ENCODE data around the gene BBOX1.
"Not testable (repeated sequence)": the region's sequence is repeated elsewhere in the genome, so short reads cannot be mapped to it uniquely, and the experiment has no call there.

The BBOX1 gene, protein sequence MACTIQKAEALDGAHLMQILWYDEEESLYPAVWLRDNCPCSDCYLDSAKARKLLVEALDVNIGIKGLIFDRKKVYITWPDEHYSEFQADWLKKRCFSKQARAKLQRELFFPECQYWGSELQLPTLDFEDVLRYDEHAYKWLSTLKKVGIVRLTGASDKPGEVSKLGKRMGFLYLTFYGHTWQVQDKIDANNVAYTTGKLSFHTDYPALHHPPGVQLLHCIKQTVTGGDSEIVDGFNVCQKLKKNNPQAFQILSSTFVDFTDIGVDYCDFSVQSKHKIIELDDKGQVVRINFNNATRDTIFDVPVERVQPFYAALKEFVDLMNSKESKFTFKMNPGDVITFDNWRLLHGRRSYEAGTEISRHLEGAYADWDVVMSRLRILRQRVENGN

DNA sequence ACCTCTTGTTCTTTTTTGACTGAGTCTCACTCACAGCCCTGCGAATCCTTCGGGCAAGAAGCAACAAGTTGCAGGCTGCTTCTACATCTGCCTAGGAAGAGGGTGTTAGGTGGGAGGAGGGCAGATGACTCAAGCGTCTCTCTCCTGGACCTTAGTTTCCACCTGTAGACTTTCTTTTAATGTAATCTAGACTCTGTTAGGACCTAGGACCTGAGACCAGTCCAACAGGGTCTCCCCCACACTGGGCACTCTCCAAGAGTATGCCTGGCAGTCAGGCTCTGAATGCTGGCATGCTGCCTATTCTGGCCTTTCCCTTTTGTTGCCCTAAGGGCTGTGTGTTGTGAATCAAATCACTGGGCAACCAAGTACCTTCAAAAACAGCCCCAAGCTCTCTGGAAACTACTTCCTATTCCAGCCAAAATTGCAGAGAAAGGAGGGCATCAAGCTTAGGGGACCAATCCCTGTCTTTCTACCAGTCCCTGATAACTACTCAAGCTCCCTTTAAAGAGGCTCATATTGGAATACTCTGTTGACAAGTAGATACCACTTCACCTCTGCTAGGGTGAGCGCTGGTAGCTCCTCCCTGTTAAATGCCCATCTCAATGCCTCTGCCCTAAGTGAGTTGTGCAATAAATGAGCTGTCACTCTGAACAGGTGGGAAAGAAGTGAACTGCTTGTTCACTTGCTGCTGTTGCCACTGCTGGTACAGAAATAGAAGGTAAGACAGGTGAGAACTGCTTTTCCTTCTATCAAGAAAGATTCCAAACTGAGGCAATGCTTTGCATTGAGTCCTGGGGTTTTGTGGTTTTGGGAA lies at the start of gene BBOX1:
Gene BBOX1, plus strand, starts transcription at position 514 of the 814 bp plus-strand sequence. CDS start 14,616 bp downstream, outside the sequence.
- DNase-seq: no peak

DNA sequence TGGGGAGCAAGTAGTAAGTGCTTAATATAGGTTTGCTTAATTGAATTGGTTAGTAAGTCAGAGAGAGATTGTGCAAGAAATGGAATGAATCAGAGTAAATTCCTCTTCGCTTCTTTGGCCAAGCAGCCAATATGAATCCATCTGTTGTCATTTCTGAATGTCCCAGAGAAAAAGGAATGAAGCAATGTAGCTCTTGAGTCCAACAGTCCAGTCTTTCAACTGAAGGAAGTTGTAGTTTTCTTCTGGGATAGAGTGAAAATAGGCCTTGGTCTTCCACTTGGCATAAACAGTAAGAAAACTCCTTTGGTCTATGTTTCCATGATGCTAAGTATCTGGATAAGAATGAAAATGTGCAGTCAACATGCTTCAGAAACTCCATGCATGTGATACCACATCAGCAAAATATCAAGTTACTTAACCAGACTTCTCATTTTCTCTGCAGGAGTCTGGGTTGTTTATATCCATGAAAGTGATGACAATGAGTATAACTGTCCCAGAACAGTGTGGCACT lies 48.5 kb upstream of the BBOX1 start:
- DNase-seq: no peak

DNA sequence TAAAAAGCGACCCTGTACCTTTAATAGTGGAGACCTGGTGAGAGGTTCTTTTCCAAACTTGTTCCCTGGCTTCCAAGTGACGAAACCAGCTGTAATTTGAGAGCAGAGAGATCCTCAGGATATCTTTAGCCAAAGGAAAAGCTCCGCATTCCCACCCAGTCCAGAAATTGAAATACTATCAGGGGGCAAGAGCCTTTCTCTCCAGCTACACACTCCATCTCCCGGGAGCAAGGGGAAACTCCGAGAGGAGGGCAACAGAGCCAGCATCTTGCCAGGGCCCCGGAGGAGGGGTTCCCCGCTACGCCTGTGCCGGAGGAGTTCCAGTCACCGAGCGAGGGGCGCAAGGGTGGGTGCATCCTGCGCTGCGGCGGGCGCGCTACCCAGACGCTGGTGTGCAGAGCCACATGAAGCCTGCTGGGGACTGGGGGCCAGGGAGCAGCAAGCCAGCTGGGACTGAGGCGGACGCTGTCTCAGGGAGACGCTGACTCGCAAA lies 46.6 kb upstream of the BBOX1 start, which contains the start of gene FIBIN:
Gene FIBIN, plus strand, starts transcription at position 148 of the 493 bp plus-strand sequence. CDS start 415 bp downstream, outside the sequence.
- DNase-seq: no peak

DNA sequence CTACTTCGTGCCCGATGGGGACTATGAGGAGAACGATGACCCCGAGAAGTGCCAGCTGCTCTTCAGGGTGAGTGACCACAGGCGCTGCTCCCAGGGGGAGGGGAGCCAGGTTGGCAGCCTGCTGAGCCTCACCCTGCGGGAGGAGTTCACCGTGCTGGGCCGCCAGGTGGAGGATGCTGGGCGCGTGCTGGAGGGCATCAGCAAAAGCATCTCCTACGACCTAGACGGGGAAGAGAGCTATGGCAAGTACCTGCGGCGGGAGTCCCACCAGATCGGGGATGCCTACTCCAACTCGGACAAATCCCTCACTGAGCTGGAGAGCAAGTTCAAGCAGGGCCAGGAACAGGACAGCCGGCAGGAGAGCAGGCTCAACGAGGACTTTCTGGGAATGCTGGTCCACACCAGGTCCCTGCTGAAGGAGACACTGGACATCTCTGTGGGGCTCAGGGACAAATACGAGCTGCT lies 46.0 kb upstream of the BBOX1 start:
- DNase-seq: no peak

DNA sequence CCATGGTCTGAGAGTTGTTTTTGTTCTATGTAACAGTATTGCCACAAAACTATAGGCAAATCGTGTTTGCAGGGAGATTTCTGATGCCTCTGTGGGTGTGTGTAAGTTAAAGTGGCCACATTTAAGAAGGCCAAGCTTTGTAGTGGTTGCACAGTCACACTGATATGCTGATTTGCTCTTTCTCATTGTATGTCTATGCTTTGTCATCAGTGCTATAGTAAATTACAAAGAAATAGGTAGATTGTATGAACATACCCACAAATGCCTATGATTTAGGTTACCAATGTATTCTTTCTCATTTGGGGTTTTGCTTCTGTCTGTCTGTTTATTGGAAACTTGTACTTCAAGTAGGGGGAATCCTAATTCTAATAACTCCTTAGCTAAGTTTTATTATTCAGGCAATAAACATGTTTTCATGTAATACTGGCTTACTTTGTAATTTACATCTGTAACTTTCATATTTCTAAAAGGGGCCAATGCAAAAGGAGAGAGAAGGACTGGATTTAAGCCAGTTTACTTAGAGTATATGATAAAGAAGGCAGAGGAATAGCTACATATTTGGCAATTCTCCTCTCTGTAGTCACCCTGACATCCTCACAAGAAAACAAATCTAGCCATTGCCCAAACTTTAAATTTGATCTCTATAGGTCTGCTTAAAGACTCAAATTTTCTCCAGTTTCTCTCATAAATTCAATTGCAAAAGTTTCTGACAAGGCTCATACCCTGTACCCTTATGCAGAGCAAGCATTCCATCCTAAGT lies 44.7 kb upstream of the BBOX1 start:
- DNase-seq: no peak

DNA sequence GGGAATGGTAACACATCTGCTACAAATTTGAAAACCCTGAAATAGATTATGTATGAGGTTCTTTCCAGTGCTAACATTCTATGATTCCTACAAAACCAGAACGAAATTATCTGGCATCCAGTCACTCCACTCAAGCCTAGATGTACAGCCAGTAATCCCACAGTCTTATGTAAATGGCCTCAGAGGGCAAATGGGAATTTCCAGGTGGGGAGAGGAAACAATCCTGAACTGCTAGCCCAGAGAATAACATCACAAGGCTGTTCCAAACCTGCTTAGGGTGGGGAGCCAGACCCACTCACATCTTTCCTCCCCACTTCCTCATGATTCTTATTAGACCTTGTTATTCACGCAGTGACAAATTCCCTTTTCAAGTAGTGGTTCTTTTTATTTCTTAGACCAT lies 43.2 kb upstream of the BBOX1 start:
- no peak for DNase-seq

DNA sequence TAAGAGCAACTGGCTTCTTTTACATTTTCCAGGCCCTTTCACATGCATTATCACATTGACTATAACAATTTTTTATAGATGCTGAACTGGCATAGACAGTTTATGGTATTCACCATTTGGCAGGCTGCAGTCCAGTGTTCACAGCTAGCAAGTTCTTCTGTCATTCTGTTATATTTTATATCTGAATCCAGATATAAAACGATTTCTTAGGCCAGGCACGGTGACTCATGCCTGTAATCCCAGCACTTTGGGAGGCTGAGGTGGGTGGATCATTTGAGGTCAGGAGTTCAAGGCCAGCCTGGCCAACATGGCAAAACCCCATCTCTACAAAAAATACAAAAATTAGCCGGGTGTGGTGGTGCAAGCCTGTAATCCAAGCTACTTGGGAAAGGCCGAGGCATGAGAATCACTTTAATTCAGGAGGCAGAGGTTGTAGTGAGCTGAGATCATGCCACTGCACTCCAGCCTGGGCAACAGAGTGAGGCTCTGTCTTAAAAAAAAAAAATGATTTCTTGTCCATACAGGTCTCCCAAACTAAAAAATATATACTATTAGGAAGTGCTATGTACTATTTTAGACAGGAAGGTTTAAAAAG lies 39.4 kb upstream of the BBOX1 start:
- DNase-seq: not testable (repeated sequence)

DNA sequence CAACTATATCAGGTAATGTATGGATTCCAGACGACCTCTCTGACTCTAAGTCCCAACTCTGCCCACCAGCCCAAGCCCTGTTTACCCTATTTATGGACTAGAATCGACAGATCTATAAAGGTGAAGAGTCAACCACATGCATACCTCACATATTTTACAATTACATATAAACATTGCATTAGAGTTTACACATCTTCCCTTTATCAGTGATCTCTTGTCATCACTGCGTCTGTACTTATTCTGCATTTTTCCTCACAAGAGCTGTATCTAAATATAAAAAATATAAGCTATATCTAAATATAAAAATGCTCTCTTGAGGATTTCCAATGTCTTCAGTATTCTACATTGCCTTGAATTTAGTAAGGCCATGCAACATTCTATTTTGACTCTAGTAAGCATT lies 38.2 kb upstream of the BBOX1 start:
- no peak for DNase-seq

DNA sequence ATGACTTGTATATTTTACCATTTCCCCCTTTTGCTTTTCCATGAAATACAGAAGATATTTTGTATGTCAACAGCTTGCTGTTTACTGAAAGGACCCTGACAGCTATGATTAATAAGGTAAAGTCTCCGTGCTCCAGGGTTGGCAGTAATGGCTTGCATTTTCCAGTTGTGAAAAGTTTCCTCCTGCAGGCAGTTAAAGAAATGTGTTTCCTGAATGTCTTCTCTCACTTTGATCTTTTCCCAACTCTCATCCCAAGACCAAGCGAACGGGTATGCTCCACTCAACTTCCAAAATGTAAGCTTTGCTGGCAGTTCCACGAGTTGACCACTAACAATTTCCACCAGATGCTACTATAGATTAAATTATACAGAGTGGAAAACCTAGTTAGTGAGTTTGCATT lies 37.8 kb upstream of the BBOX1 start:
- DNase-seq: no peak

DNA sequence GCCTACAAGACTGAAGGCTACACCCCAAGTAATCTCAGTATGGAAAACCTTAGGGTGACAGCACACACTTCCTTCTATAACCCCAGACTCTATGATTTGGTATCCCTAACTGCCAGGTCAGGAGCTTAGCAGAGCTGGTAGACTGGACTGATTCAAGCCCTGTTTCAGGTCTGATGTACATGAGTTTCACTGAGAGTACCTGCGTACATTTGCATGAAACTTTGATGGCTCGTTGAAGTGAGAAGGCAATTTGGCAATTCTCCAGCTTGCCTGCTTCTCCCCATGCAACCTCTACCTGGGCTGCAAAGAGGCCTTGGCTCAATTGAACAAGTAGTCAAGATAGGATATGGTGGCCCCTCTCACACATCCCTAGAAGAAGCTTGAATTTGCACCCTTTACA lies 36.5 kb upstream of the BBOX1 start:
- no peak for DNase-seq

DNA sequence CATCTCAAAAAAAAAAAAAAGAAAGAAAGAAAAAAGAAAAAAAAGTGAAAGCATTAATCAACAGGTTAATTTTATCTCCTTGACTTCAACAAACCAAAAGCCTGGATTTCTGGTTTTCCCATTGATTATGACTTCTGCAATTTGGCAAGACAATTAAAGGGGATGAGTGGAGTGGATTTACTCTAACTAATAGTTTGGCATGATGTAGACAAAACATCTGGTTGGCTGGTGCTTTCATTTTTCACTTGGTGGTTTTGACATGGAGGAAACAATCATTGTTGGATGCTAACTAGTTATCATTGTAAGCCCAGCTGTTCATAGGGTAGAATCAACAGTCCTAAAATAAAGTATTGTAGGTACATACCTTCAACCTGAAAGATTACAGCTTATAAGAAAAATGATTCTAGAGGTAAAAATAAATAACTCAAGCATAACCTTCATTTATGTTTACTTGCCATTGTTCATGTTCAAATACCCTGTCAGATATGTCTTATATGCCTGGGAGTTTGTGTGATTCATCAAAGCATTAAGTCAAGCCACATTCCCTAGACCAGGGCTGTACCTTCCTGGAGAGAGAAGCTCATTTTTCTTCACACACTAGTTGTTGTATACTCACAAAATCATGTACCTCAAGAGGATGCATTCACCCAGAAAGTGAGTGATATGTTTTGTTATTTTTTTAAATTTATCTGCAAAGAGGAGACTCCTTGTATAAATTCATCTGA lies 31.6 kb upstream of the BBOX1 start:
- DNase-seq: no peak

DNA sequence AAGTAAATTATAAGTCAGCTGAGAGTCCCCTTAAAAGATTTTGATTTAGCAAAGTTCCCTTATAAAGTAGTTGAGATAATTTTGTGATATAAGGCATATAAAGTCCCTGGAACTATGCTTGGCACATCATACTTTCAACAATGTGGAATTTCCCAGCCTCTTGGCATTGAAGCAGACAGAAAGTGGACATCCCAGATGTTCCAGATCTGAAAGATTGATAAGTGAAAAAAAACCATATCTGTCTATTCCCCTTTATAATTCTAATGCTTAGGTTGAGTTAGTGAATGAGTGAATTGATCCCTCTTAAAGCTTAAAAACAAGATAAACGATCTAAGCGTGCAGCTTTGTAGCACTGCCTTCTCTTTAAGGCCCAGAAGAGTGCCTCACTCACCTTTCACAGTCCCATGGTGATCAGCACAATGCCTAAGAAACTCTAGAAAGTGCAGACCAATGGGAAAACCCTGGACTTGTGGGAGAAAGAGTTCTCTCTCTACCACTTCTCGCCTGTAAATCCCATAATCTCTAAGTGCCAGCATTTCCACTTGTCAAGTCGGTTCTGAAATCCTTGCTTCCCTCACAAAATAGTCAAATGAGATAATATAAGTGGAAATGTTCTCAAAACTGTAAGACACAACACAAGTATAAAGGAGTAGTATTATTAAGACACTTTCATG lies 28.9 kb upstream of the BBOX1 start:
- no peak for DNase-seq

DNA sequence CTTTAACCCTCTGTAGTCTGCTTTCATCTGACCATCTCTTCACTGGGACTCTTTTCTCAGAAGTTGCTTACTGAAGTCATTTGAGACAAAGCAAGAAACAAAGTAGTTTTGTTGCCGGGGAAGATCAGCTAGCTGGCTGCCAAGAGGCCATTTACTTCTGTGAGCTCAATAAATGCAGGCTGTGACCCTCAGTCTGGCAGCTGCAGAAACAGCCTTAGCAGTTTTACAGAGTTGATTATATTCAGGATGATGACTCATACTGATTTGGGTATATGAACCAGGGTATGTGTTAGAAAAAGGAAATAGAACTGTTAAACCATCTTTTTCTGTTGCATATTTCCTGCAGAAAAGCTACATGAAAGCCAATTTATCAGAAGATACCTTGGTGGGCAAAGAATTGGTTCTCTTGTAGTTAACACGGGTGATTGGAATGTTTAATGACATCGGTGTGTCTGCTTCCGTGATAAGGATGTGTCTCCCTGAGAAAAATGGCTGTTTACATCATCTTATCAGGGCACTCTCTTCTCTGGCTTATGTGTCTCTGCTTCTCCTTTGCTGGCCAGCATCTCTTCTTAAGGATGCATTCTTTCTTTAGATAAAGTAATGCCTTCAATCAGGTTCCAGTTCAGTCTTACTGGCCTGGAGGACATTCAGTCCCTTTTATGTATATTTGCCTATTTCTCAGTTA lies 28.2 kb upstream of the BBOX1 start:
- no peak for DNase-seq

DNA sequence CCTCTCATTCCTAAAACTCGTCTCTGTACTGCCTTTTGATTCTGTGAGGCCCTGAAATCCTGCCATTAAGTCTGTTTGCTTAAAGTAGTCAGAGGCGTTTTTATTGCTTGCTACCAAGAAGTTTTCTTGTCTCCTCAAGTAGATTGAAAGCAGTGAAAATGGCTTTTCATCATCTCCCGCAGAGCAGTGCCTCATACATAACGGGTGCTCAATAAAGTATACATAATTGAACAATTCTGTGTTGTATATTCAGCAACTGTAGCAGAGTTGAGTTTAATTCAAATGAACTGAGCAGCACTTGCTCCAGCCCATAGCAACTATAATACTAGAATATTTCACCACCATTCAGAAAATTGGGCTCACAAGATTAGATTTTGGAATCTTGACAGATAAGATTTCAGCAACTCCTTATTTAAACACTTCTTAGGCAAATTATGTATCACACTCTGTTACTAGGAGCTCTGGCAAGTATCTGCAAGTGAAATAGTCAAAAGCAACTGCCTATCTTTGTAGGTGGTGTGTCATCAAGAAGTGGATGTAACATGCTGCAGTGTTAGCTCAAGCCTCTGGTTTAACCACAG lies 26.7 kb upstream of the BBOX1 start:
- no peak for DNase-seq

DNA sequence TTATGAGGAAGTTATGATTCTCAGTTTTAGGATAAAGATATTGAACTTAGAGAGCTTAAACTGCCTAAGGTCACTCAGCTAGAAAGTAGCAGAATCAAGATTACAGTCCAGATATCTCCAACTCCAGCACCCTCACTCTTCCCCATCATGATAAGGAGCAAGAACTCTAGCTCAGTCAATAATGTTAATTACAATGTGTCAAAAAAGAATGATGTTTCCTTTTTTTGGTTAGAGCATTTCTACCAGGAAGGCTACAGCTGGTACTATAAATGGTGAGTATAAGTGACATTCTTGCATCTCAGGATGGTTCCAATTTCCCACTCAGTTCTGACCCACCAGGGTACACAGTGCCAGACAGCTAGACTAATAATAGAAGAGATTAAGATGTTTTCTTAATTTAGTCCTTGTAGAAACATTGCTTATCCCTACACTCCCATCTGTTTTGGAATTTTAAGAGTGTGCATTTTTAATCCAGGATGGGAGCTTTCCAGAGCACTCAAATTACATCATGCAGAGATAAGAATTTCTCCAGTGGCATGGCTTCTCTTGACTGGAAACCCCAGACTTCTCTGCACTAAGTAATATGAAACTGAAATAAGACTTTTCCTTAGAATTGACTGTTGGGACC lies 21.6 kb upstream of the BBOX1 start:
- no peak for DNase-seq

DNA sequence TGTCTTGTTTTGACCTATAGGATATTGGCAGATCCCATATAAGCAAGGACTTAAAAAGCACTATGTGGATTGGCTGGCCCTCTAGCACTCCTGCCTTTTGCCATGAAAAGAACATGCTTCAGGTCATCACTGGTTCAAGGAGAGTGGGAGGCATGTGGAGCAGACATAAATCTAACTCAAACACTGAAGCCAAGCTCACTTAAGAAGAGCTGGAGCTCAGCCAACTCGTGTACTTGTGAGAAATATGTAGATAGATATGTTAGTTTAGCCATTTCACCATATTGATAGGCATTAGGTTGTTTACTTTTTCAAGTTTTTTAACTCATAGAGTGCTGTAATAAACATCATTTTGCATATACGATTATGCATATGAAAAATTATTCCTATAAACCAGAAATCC lies 19.9 kb upstream of the BBOX1 start:
- DNase-seq: no peak

DNA sequence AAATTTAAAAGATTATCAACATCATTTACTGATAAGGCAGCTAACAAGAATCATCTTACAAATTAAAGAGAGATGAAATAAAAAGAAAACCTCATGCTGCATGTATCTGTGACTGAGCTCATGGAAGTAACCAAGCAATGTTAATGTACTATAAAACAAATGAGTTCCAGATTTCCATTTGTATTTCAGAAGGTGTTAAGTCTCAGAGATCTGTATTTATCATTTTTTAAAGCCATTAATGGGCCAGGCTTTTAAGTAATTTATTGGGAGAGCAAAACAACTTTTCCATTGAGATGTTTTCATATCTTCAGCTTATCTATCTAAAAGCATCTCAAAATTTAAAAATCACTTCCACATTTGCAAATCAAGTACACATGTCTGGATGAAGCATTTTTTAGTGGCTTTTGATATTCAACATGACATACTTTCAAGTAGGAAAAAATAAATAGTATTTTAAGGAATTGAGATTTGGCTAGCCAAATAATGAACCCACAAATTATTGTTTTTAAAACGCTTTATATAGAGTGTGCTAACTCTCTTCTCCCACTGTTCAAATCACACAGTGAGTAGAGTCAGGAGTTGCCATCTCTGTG lies 17.9 kb upstream of the BBOX1 start:
- no peak for DNase-seq

DNA sequence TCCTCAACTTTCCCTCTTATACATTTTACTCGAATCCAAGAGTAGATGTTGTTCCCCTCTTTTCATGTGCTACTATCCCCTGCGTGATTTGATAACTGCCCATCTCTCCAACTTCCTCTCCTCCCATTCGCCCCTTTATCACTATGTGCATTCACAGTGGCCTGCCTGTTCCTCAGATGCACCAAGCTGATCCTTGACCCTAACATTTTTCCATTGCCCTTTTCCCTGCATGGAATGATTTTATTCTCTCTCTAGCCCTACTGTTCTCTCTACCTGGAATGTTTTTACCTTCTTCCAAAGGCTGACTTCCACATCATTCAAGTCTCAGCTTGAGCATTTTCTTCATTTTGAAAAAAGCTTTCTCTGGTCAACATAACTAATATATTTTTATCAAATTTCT lies 15.8 kb upstream of the BBOX1 start:
- no peak for DNase-seq

DNA sequence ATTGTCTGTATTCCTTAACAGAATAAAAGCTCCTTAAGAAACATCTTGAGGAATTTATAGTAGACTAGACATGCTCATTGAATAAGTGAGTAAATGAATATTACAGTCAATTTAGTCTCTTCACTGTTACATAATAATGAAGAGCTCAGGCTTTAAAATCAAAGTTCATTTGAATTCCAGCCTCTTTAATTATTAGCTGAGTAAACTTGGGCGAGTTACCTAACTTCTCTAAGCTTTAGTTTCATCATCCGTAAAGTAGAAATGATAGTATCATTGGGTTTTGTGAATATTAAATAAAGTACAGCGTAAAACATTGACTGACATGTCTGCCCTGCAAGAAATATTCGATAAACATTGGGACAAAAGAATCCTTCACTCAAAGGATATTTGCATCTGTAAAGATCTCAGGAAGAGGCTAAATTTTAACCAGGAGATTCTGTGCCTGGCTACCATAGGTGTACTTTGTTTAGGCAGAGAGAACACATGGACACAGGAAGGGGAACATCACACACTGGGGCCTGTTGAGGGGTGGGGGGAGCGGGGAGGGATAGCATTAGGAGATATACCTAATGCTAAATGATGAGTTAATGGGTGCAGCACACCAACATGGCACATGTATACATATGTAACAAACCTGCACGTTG lies 15.2 kb upstream of the BBOX1 start:
- DNase-seq: no peak

All from stimulated activated CD4-positive, alpha-beta T cell treated with anti-CD3 and anti-CD28 coated beads, Interleukin-4, amount 100 ng/mL, for 24 hours (primary cell).